Activated naive CD4-positive, alpha-beta T cell treated with anti-CD3 and anti-CD28 coated beads, Interleukin-2, amount 50 U/mL, for 72 hours (primary cell): ENCODE results near the gene VWA5B1. TPM values are rescaled to one million over a fixed set of nuclear protein-coding genes. Genes with fewer than 3 reads are reported as not detected.

ENCODE experiments used
- ATAC-seq, 2 donors: fragments of 150-1000 bp; cut with Tn5 transposase; 2 replicates each; pipeline ENCODE4 v1.10.0; 2021; ENCODE audit warnings: mild to moderate bottlenecking in 2 of 2, moderate library complexity in 2 of 2
- DNase-seq, 2 donors: peaks; one replicate each; pipeline ENCODE4 v3.0.0; 2021 to 2022; ENCODE audit warnings: low spot score in 2 of 2
- H3K27ac Mint-ChIP-seq, 2 donors: one replicate each; pipeline ENCODE4 v1.8.0; 2022; ENCODE audit warnings: mild to moderate bottlenecking in 2 of 2, mixed read lengths in 2 of 2
- H3K36me3 Mint-ChIP-seq, 2 donors: one replicate each; pipeline ENCODE4 v1.8.0; 2022; ENCODE audit warnings: mixed read lengths in 2 of 2
- H3K9me3 Mint-ChIP-seq, 2 donors: one replicate each; pipeline ENCODE4 v1.8.0; 2022; ENCODE audit warnings: mixed read lengths in 2 of 2
- total RNA-seq, 2 donors: library from RNA; stranded (reverse); gene quantifications; one replicate each; pipeline ENCODE4 v1.2.3, GENCODE V29; 2022

The VWA5B1 gene
- total RNA-seq, 2 donors from 2014 or later: 0.10 to 0.30 TPM

GRCh38 chr1:20401405-20402010, 110.8 kb downstream of the VWA5B1 start:
- ATAC-seq: no peak
- no peaks in the 10 kb centered on the region for H3K9me3 Mint-ChIP-seq
- no peak for DNase-seq
- H3K36me3 Mint-ChIP-seq: no peaks in the 10 kb centered on the region
- no peak overlapping the region for H3K27ac Mint-ChIP-seq

GRCh38 chr1:20402585-20403422, 112.1 kb downstream of the VWA5B1 start:
- no peak overlapping the region for H3K27ac Mint-ChIP-seq
- no peaks in the 10 kb centered on the region for H3K9me3 Mint-ChIP-seq
- ATAC-seq (no peak), DNase-seq (peak in 1 of 2 donors; percentile 28)
- no peaks in the 10 kb centered on the region for H3K36me3 Mint-ChIP-seq

GRCh38 chr1:20403423-20404145, 112.9 kb downstream of the VWA5B1 start:
- Mint-ChIP-seq H3K36me3 (no peaks in the 10 kb centered on the region), H3K27ac (no peak overlapping the region), H3K9me3 (no peaks in the 10 kb centered on the region)
- ATAC-seq (no peak), DNase-seq (peak in 1 of 2 donors; percentile 45)

GRCh38 chr1:20404466-20404865, 113.8 kb downstream of the VWA5B1 start:
- DNase-seq (peak in 1 of 2 donors; percentile 13), ATAC-seq (no peak)
- Mint-ChIP-seq H3K36me3 (no peaks in the 10 kb centered on the region), H3K27ac (no peak overlapping the region), H3K9me3 (no peaks in the 10 kb centered on the region)

Other genes with a start within 250 kb of the VWA5B1 start
- not detected for gene PLA2G5, start 220.7 kb upstream of the VWA5B1 start, total RNA-seq
- not detected for gene PLA2G2D, start 171.3 kb upstream of the VWA5B1 start, total RNA-seq
- gene PLA2G2F, start 151.6 kb upstream of the VWA5B1 start, total RNA-seq: not detected
- 1 to 10 TPM in 1 of 2 donors, under 1 TPM in 1; 0.09 to 1.3 TPM for gene UBXN10, start 104.8 kb upstream of the VWA5B1 start, total RNA-seq
- gene PLA2G2C, start 104.4 kb upstream of the VWA5B1 start, total RNA-seq: under 1 TPM in 1 of 2 donors, not detected in 1; 0.58 TPM
- under 1 TPM; 0.25 to 0.51 TPM for gene CAMK2N1, start 195.3 kb downstream of the VWA5B1 start, total RNA-seq
- 10 to 100 TPM; 12.8 to 14.6 TPM for gene MUL1, start 217.3 kb downstream of the VWA5B1 start, total RNA-seq